ENCODE results near the gene ANKRD29.

ANKRD29 gene

GRCh38 chr18:23667114-23667513 is 4.4 kb upstream of the ANKRD29 start:
- in situ Hi-C loops (cut with MboI; ENCODE audit: low pct_unique_long_range_greater_than_20kb, low sequenced_read_pairs, unreplicated experiment): no loop called here
- DNase-seq (ENCODE audit: low spot score): no peak
- no peak for TF ChIP-seq CTCF (IDR thresholded peaks at IDR 0.05; ENCODE audit: extremely low read depth, insufficient read depth, missing control alignments)

GRCh38 chr18:23664674-23665073 is 2.0 kb upstream of the ANKRD29 start:
- TF ChIP-seq CTCF (IDR thresholded peaks at IDR 0.05; ENCODE audit: extremely low read depth, insufficient read depth, missing control alignments): no peak

GRCh38 chr18:23661735-23662308 is 889 bp downstream of the ANKRD29 start:
- in situ Hi-C loops (cut with MboI; ENCODE audit: low pct_unique_long_range_greater_than_20kb, low sequenced_read_pairs, unreplicated experiment): no loop called here
- no peak for TF ChIP-seq CTCF (IDR thresholded peaks at IDR 0.05; ENCODE audit: extremely low read depth, insufficient read depth, missing control alignments)
- DNase-seq (ENCODE audit: low spot score): no peak

More at GRCh38 chr18:23664674-23665073, 2.0 kb upstream of the ANKRD29 start:
- DNase-seq (ENCODE audit: low spot score): no peak
- in situ Hi-C loops (cut with MboI; ENCODE audit: low pct_unique_long_range_greater_than_20kb, low sequenced_read_pairs, unreplicated experiment): no loop called here

- TF ChIP-seq CTCF (IDR thresholded peaks at IDR 0.05; ENCODE audit: extremely low read depth, insufficient read depth, missing control alignments): no peak
- no peak for DNase-seq (ENCODE audit: low spot score)
- in situ Hi-C loops (cut with MboI; ENCODE audit: low pct_unique_long_range_greater_than_20kb, low sequenced_read_pairs, unreplicated experiment): no loop called here
Measured at GRCh38 chr18:23658285-23658684, 4.4 kb downstream of the ANKRD29 start.

- no peak for DNase-seq (ENCODE audit: low spot score)
- in situ Hi-C loops (cut with MboI; ENCODE audit: low pct_unique_long_range_greater_than_20kb, low sequenced_read_pairs, unreplicated experiment): no loop called here
- no peak for TF ChIP-seq CTCF (IDR thresholded peaks at IDR 0.05; ENCODE audit: extremely low read depth, insufficient read depth, missing control alignments)
Measured at GRCh38 chr18:23652232-23652631, 10.5 kb downstream of the ANKRD29 start.

- in situ Hi-C loops (cut with MboI; ENCODE audit: low pct_unique_long_range_greater_than_20kb, low sequenced_read_pairs, unreplicated experiment): no loop called here
- no peak for DNase-seq (ENCODE audit: low spot score)
- no peak for TF ChIP-seq CTCF (IDR thresholded peaks at IDR 0.05; ENCODE audit: extremely low read depth, insufficient read depth, missing control alignments)
Measured at GRCh38 chr18:23650968-23651927, 11.5 kb downstream of the ANKRD29 start.

Measured in GM13977 (cell line).